ENCODE results near the gene INAVA.

Gene INAVA

GRCh38 chr1:200875416-200875815, 19.3 kb upstream of the INAVA start:
- no peak for DNase-seq (ENCODE audit: low read depth)
- TF ChIP-seq, protein P1, sequence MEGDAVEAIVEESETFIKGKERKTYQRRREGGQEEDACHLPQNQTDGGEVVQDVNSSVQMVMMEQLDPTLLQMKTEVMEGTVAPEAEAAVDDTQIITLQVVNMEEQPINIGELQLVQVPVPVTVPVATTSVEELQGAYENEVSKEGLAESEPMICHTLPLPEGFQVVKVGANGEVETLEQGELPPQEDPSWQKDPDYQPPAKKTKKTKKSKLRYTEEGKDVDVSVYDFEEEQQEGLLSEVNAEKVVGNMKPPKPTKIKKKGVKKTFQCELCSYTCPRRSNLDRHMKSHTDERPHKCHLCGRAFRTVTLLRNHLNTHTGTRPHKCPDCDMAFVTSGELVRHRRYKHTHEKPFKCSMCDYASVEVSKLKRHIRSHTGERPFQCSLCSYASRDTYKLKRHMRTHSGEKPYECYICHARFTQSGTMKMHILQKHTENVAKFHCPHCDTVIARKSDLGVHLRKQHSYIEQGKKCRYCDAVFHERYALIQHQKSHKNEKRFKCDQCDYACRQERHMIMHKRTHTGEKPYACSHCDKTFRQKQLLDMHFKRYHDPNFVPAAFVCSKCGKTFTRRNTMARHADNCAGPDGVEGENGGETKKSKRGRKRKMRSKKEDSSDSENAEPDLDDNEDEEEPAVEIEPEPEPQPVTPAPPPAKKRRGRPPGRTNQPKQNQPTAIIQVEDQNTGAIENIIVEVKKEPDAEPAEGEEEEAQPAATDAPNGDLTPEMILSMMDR (IDR thresholded peaks at IDR 0.05; ENCODE audit: control insufficient read depth, extremely low read depth, insufficient read depth) = no peak
- no peak overlapping the region for H3K4me3 ChIP-seq (ENCODE audit: low read depth, low read length)

GRCh38 chr1:200877010-200877409, 17.7 kb upstream of the INAVA start:
- H3K4me3 ChIP-seq (ENCODE audit: low read depth, low read length) = no peak overlapping the region
- TF ChIP-seq, protein P1 (IDR thresholded peaks at IDR 0.05; ENCODE audit: control insufficient read depth, extremely low read depth, insufficient read depth) = no peak
- DNase-seq (ENCODE audit: low read depth) = no peak

GRCh38 chr1:200877839-200878551, 16.7 kb upstream of the INAVA start:
- TF ChIP-seq, protein P1 (IDR thresholded peaks at IDR 0.05; ENCODE audit: control insufficient read depth, extremely low read depth, insufficient read depth) = no peak
- no peak for DNase-seq (ENCODE audit: low read depth)
- H3K4me3 ChIP-seq (ENCODE audit: low read depth, low read length) = no peak overlapping the region

DNA sequence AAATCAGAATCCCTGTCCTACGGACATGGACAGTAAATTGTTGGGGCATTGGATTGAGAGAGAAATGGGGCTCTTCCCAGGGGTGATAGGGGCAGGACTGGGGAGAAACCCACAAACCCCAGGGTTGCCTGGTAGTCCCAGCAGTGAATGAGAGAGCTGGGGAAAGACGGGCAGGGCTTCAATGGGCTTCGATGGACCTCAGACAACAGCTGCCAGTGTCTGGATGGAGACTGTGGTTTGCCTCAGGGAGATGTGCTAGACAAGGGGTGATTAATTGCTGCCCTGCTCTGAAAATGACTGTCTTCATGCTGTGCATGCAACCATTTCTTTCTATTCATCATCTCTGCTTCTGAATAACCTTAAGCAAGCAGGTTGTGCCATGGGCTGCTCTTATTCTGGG, 14.5 kb upstream of the INAVA start:
- no peak overlapping the region for H3K4me3 ChIP-seq (ENCODE audit: low read depth, low read length)
- no peak for DNase-seq (ENCODE audit: low read depth)

DNA sequence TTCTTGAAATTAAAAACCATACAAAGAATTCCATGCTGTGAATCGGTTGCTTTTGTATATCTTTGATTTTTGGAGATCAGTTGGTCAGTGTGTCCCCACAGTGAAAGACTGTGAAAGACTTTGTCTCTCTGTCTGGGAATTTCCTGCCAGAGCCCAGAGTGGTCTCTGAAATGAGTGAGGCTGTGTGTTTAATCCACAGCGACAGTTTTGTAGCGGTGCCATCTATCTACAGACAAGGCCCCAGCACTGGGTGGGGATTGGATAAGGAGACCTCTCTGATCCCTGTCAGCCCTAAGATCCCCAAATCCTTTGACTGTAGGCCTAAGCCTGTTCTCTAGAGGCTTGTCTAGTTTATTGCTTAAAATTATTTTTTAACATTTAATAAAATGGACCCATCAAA, 11.6 kb upstream of the INAVA start:
- TF ChIP-seq, protein P1 (IDR thresholded peaks at IDR 0.05; ENCODE audit: control insufficient read depth, extremely low read depth, insufficient read depth) = no peak
- DNase-seq (ENCODE audit: low read depth) = no peak
- H3K4me3 ChIP-seq (ENCODE audit: low read depth, low read length) = no peak overlapping the region

More for the DNA sequence above, 14.5 kb upstream of the INAVA start:
- TF ChIP-seq, protein P1 (IDR thresholded peaks at IDR 0.05; ENCODE audit: control insufficient read depth, extremely low read depth, insufficient read depth) = no peak

DNA sequence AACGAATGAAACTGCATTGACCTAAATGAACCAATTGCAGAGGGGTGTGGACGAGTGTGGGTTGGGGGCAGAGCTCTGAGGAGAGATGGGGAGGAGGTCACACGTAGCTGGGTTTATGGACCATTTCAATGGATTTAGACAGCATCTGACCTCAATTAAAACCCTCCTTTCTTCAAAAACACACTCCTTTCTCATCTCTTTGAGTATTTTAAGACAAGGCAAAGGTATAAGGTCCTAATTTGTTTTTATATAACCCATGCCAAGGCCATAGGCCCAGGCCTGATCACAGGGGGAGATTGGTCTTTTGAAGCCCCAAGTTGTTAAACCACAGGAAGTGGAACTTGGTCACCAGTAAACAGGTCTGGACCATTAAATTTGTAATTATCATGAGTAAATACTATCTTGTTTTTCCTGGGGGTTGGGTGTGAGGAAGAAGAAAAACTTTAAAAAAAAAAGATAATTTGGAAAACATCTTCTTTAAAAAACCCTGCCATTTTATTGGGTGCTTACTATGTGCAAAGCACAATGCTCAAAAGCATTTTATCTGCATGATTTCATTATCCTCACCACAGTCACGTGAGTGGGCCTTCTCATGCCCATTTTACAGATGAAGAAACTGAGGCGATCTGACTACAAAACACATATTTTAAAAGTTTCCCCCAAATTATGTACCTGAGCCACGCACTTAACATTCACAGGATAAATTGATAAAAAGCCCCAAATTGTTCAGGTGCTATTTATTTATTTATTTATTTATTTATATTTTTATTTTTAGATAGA, 8.9 kb upstream of the INAVA start:
- no peak for DNase-seq (ENCODE audit: low read depth)
- TF ChIP-seq, protein P1 (IDR thresholded peaks at IDR 0.05; ENCODE audit: control insufficient read depth, extremely low read depth, insufficient read depth) = no peak
- no peak overlapping the region for H3K4me3 ChIP-seq (ENCODE audit: low read depth, low read length)
